ENCODE data around the gene VPS51. TPM values are rescaled to one million over a fixed set of nuclear protein-coding genes. Genes with fewer than 3 reads are reported as not detected.

VPS51 gene
- total RNA-seq, 2 experiments from 2014 or later: 97.1 to 99.2 TPM

Small RNA genes within 50 kb of the gene (microRNA-seq; reads per million reads assigned to microRNA genes)
- not detected for gene MIR6751 (ENCODE audit: borderline microRNAs expressed, borderline number of aligned reads, borderline replicate concordance)

Other genes starting within 250 kb of the VPS51 start
- gene EHD1, start 217.6 kb upstream of the VPS51 start, total RNA-seq: 100 to 1,000 TPM; 103 to 113 TPM
- gene ATG2A, start 179.0 kb upstream of the VPS51 start, total RNA-seq: 10 to 100 TPM; 20.2 to 20.5 TPM
- 10 to 100 TPM in 1 of 2 experiments, 1 to 10 TPM in 1; 9.7 to 11.9 TPM for gene PPP2R5B, start 171.5 kb upstream of the VPS51 start, total RNA-seq
- under 1 TPM in 1 of 2 experiments, not detected in 1; 0.46 TPM for gene GPHA2, start 160.3 kb upstream of the VPS51 start, total RNA-seq
- under 1 TPM; 0.21 to 0.82 TPM for gene MAJIN, start 124.1 kb upstream of the VPS51 start, total RNA-seq
- under 1 TPM in 1 of 2 experiments, not detected in 1; 0.22 TPM for gene BATF2, start 99.2 kb upstream of the VPS51 start, total RNA-seq
- 100 to 1,000 TPM; 104 to 109 TPM for gene ARL2, start 82.1 kb upstream of the VPS51 start, total RNA-seq
- gene SNX15, start 68.8 kb upstream of the VPS51 start, total RNA-seq: 10 to 100 TPM; 15.4 to 15.9 TPM
- gene SAC3D1, start 55.0 kb upstream of the VPS51 start, total RNA-seq: 10 to 100 TPM; 14.2 to 14.7 TPM
- 10 to 100 TPM; 13.8 to 15.2 TPM for gene NAALADL1, start 37.7 kb upstream of the VPS51 start, total RNA-seq
- 100 to 1,000 TPM; 111 to 112 TPM for gene CDCA5, start 12.2 kb upstream of the VPS51 start, total RNA-seq
- gene ZFPL1, start 12.0 kb upstream of the VPS51 start, total RNA-seq: 10 to 100 TPM; 28.3 to 31.3 TPM
- gene TM7SF2, start 15.7 kb downstream of the VPS51 start, total RNA-seq: 10 to 100 TPM; 19.2 to 21.0 TPM
- 1 to 10 TPM; 9.3 to 9.7 TPM for gene ZNHIT2, start 21.5 kb downstream of the VPS51 start, total RNA-seq
- gene FAU, start 25.9 kb downstream of the VPS51 start, total RNA-seq: 1,000 to 10,000 TPM; 1,138 to 1,149 TPM
- 10 to 100 TPM; 48.5 to 52.5 TPM for gene MRPL49, start 26.1 kb downstream of the VPS51 start, total RNA-seq
- gene SYVN1, start 38.3 kb downstream of the VPS51 start, total RNA-seq: 10 to 100 TPM; 24.5 to 26.2 TPM
- not detected for gene SPDYC, start 74.0 kb downstream of the VPS51 start, total RNA-seq
- gene CAPN1, start 85.7 kb downstream of the VPS51 start, total RNA-seq: 100 to 1,000 TPM; 111 to 116 TPM
- 10 to 100 TPM; 62.9 to 66.9 TPM for gene POLA2, start 165.7 kb downstream of the VPS51 start, total RNA-seq
- under 1 TPM in 1 of 2 experiments, not detected in 1; 0.26 TPM for gene CDC42EP2, start 218.7 kb downstream of the VPS51 start, total RNA-seq
- gene DPF2, start 237.6 kb downstream of the VPS51 start, total RNA-seq: 10 to 100 TPM; 68.7 to 71.6 TPM